ENCODE measurements around the gene NOVA2.

The NOVA2 gene

DNA sequence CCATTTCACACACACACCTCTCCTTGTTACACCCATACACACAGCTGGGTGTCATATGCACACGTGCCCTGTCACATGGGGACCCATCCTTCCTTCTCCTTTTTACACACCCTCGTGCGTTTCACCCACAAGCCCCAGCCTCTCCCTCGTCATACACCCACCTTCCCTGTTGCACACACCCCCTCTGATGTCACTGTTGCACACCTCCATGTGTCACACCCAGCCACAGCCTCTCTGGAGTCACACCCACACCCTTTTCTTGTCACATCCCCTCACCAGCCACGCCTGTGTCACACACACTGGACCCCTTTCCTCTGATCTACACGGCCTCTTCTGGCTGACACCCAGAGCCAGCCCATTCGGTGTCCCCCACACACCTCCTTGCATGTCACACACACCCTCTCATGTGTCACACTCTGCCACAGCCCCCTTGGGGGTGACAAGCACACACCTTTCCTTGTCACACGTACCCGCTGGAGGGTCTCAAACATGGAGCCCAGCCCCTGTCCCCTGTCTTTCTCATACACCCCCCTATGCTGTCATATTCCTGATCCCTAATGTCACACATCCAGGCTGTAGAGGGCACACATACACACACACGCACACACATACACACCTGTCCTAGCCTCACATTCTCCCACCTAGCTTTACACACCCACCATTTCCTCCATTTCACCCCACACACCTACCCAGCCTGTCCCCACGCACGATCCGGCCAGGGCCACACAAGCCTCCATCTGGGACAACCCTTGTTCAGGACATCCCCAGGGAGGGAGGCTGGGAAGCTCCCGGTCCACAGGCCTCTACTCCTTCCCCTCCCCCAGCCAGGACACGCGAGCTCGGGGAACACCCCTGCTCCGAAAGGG, 1.4 kb downstream of the NOVA2 start:
- no peaks in the 10 kb centered on the region for H4K20me1 ChIP-seq (ENCODE audit: insufficient read depth)
- no peak overlapping the region for H2AFZ ChIP-seq (ENCODE audit: low read depth)
- H3K9ac ChIP-seq = no peak overlapping the region
- H3K4me1 ChIP-seq (ENCODE audit: low read depth, poor library complexity, severe bottlenecking) = no peaks in the 10 kb centered on the region
- H3K36me3 ChIP-seq (ENCODE audit: insufficient read depth) = no peaks in the 10 kb centered on the region
- TF ChIP-seq, protein P1, sequence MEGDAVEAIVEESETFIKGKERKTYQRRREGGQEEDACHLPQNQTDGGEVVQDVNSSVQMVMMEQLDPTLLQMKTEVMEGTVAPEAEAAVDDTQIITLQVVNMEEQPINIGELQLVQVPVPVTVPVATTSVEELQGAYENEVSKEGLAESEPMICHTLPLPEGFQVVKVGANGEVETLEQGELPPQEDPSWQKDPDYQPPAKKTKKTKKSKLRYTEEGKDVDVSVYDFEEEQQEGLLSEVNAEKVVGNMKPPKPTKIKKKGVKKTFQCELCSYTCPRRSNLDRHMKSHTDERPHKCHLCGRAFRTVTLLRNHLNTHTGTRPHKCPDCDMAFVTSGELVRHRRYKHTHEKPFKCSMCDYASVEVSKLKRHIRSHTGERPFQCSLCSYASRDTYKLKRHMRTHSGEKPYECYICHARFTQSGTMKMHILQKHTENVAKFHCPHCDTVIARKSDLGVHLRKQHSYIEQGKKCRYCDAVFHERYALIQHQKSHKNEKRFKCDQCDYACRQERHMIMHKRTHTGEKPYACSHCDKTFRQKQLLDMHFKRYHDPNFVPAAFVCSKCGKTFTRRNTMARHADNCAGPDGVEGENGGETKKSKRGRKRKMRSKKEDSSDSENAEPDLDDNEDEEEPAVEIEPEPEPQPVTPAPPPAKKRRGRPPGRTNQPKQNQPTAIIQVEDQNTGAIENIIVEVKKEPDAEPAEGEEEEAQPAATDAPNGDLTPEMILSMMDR (conservative IDR thresholded peaks at IDR 0.05; ENCODE audit: low read depth, low read length) = no peak
- no peak overlapping the region for H3K4me3 ChIP-seq (IDR thresholded peaks at IDR 0.05; ENCODE audit: insufficient read depth, low read depth, low read length)
- no peaks in the 10 kb centered on the region for H3K79me2 ChIP-seq (ENCODE audit: insufficient read depth, low read depth)
- no peak overlapping the region for H3K4me2 ChIP-seq
- H3K27ac ChIP-seq = no peak overlapping the region
- H3K27me3 ChIP-seq (ENCODE audit: insufficient read depth, low read depth) = peaks cover 74% of the 10 kb centered on the region

DNA sequence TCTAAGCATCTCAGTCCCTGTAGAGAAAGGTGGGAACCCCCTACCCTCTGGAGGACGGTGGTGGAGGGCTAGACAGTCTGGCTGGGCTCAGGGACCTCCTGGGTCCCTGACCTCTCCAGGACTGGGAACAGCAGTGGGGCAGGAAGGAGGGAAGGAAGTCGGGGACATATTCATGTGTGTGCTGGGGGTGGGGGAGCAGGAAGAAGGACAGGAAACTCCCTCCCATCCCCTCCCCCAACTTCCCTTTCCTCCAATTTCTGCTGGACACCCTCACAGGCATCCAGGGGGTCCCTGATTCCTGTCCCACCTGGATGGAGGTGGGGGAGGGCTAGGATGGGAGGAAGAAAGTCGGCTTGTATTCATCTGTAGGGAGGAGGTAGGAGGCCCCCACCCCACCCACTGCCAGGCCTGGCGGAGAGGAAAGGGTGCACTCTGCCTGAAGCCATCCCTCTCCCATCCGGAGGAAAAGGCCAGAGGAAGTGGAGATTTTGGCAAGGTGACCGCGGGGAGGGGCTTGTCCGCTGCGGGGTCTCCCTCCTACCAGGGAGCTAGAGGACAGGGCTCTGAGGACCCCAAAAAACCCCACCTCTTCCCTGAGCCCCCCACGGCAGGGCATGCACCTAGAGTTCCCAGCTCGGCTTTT, 2.3 kb downstream of the NOVA2 start:
- H3K27ac ChIP-seq = no peak overlapping the region
- no peaks in the 10 kb centered on the region for H3K36me3 ChIP-seq (ENCODE audit: insufficient read depth)
- H2AFZ ChIP-seq (ENCODE audit: low read depth) = no peak overlapping the region
- H3K4me1 ChIP-seq (ENCODE audit: low read depth, poor library complexity, severe bottlenecking) = no peaks in the 10 kb centered on the region
- H3K4me2 ChIP-seq = no peak overlapping the region
- no peak overlapping the region for H3K9ac ChIP-seq
- peaks cover 78% of the 10 kb centered on the region for H3K27me3 ChIP-seq (ENCODE audit: insufficient read depth, low read depth)
- TF ChIP-seq, protein P1 (conservative IDR thresholded peaks at IDR 0.05; ENCODE audit: low read depth, low read length) = no peak
- H3K79me2 ChIP-seq (ENCODE audit: insufficient read depth, low read depth) = no peaks in the 10 kb centered on the region
- H4K20me1 ChIP-seq (ENCODE audit: insufficient read depth) = no peaks in the 10 kb centered on the region
- no peak overlapping the region for H3K4me3 ChIP-seq (IDR thresholded peaks at IDR 0.05; ENCODE audit: insufficient read depth, low read depth, low read length)

DNA sequence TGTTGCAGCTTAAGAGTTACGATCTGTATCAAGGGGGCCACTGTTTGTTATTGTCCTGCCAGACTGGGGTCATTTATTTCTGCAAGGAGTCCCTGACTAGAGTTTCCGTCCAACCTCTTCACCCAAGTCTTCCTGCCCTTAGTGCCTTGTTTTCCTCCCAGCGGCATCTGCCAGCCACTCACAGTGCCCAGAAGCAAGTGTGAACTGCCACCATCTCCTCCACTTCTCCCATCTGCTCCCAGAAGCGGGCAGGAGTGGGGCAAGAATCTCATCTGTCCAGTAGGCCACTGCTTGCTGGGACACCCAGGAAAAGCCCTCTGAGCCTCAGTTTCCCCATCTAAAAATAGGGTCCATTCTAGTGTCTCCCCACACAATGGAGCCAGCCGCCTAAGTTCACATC, 4.0 kb downstream of the NOVA2 start:
- Histone ChIP-seq H3K9ac (no peak overlapping the region), H3K27me3 (ENCODE audit: insufficient read depth, low read depth) (peaks cover 89% of the 10 kb centered on the region), H4K20me1 (ENCODE audit: insufficient read depth) (no peaks in the 10 kb centered on the region), H3K4me1 (ENCODE audit: low read depth, poor library complexity, severe bottlenecking) (no peaks in the 10 kb centered on the region), H3K79me2 (ENCODE audit: insufficient read depth, low read depth) (no peaks in the 10 kb centered on the region), H3K36me3 (ENCODE audit: insufficient read depth) (no peaks in the 10 kb centered on the region), H3K4me2 (no peak overlapping the region), H2AFZ (ENCODE audit: low read depth) (no peak overlapping the region), H3K4me3 (IDR thresholded peaks at IDR 0.05; ENCODE audit: insufficient read depth, low read depth, low read length) (no peak overlapping the region), H3K27ac (no peak overlapping the region)
- TF ChIP-seq, protein P1 (conservative IDR thresholded peaks at IDR 0.05; ENCODE audit: low read depth, low read length) = no peak

DNA sequence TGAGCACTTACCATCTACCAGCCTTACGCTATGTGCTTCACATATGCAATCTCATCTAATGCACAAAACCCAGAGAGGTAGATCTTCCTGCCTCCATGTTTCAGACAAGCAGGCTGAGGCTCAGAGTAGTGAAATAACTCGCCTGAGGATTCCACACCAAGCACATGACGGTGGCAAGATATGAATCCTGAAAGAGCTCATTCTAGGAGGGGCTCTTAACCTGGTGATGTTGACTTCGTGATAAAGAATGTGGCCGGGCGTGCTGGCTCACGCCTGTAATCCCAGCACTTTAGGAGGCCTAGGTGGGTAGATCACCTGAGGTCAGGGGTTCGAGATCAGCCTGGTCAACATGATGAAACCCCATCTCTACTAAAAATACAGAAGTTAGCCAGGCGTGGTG, 5.0 kb downstream of the NOVA2 start:
- Histone ChIP-seq H3K79me2 (ENCODE audit: insufficient read depth, low read depth) (no peaks in the 10 kb centered on the region), H3K4me1 (ENCODE audit: low read depth, poor library complexity, severe bottlenecking) (no peaks in the 10 kb centered on the region), H4K20me1 (ENCODE audit: insufficient read depth) (no peaks in the 10 kb centered on the region), H3K9ac (no peak overlapping the region), H3K27ac (no peak overlapping the region), H3K36me3 (ENCODE audit: insufficient read depth) (no peaks in the 10 kb centered on the region), H3K27me3 (ENCODE audit: insufficient read depth, low read depth) (peaks cover 92% of the 10 kb centered on the region), H2AFZ (ENCODE audit: low read depth) (no peak overlapping the region), H3K4me2 (no peak overlapping the region), H3K4me3 (IDR thresholded peaks at IDR 0.05; ENCODE audit: insufficient read depth, low read depth, low read length) (no peak overlapping the region)
- TF ChIP-seq, protein P1 (conservative IDR thresholded peaks at IDR 0.05; ENCODE audit: low read depth, low read length) = no peak
